Neural cell (in vitro differentiated cells): ENCODE measurements around the gene PLXNA4.

Experiments
- CTCF ChIP-seq: fragments of 450-650 bp; IDR thresholded peaks from 2 replicates; pipeline ENCODE4 v1.5.1; 2014; ENCODE audit warnings: antibody characterized with exemption, mild to moderate bottlenecking, moderate library complexity; ENCODE audit not compliant: poor library complexity, severe bottlenecking
- EZH2 ChIP-seq: fragments of 200-600, 300-800 bp; shearing (Covaris generic), sonication (generic); IDR thresholded peaks from 2 replicates; pipeline ENCODE4 v1.6.1; 2014; ENCODE audit warnings: antibody characterized with exemption, low read length, borderline replicate concordance, mild to moderate bottlenecking; ENCODE audit not compliant: insufficient read depth, poor library complexity, severe bottlenecking
- SMC3 ChIP-seq: fragments of 450-650 bp; conservative IDR thresholded peaks from 2 replicates; pipeline ENCODE4 v1.6.1; 2014; ENCODE audit warnings: antibody characterized with exemption, mild to moderate bottlenecking, moderate library complexity; ENCODE audit not compliant: poor library complexity

GRCh38 chr7:132509643-132510042 is 66.6 kb downstream of the PLXNA4 start:
- no peak for TF ChIP-seq CTCF
- no peak for TF ChIP-seq SMC3
- TF ChIP-seq EZH2, result no peak
